ENCODE results near the gene SLAMF8.

SLAMF8 gene

GRCh38 chr1:159873530-159874143 lies 47.0 kb downstream of the SLAMF8 start:
- no peak for DNase-seq (ENCODE audit: low spot score)

- no peak for DNase-seq (ENCODE audit: low spot score)
Observed at GRCh38 chr1:159877695-159878444, 51.2 kb downstream of the SLAMF8 start.

GRCh38 chr1:159879136-159879535 lies 52.5 kb downstream of the SLAMF8 start:
- no peak for DNase-seq (ENCODE audit: low spot score)

DNA sequence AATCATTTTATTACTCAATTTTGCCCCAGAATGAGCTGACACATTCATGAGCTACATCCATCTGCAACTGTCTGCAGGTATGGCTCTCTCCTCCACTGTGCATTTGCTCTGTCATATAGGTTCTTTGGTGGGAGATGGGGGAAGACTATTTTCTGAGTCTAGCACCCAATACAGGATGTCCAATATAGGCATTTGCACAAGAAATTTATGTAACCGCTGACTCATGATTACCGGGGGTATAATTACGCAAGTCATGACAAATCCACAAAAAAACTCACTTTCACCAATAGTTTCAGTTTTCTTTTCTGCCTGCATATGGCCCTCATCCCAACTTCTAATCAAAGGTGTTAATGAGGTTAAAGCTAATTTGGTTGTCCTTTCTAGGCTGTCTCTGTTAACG lies 53.3 kb downstream of the SLAMF8 start:
- no peak for DNase-seq (ENCODE audit: low spot score)

- DNase-seq (ENCODE audit: low spot score): no peak
Observed at GRCh38 chr1:159880430-159880829, 53.8 kb downstream of the SLAMF8 start.

DNA sequence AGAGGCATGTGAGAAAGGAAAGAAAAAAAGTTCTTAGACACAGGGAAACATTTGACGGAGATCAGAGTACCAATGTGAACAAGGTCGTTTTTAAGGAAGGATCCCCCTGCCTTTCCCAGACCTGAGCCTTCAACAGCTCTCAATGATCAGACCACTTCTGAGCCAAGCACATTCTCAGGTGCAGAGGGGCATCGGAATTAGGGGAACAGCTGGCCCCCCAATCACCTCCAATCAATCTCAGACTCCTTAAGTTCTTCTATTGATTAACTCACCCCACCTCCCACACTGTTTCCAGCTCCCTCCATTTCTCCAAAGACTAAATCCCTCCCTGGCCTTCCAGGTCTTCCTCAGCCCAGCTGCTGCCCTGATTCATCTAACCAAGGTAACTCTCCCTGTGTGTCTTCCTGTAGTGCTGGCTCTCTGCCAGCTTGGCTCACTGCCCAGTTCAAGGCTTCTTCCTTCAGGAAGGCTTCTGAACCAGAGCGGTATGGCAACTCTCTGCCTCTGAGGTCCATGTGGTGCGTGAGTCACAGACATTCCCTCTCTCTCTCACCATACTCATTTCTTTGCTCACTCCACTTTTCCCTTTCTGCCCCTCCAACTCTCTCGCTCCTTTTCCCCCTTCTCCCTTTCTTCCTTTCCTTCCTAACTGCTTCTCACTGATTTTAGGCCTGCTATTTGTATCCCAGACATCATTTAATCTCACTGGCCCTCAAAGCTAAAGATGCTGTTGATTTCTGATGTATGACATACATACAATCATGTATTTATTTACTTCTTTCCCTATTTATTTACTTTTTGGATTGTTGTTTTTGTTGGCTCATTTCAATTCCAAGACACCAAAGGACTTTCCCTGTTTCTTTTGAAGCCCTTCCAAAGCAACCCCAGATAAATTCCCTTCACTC lies 55.2 kb downstream of the SLAMF8 start:
- no peak for DNase-seq (ENCODE audit: low spot score)

DNA sequence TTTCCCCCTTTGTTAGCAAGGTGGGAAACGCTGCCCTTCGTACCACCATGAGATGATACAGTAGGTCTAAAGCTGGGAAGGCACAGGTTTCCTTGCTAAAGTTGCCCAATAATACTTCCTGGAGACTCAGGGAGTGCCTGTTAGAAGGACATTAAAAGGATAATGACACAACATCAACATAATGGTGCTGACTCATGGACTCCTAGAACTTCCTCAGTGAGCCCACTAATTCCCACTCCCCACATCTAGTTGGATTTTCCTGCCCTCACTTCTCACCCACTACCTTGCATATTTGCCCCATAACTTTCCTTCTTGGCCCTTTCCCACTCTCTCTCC lies 55.8 kb downstream of the SLAMF8 start:
- no peak for DNase-seq (ENCODE audit: low spot score)

DNA sequence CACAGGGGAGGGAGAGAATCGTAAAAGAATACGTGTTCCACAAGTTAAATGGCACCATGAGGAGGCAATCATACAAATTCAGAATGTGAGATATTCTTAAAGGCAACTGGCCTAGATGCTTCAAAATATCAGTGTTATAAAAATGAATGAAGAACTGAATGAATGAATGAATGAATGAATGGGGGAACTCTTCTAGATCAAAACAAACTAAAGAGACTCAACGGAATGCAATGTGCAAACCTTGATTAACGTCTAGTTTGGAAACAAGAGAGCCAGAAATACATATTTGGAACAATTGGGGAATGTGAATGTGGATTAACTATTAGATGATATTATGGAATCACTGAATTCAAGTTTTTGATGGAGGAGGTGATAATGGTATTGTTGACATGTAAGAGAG lies 56.5 kb downstream of the SLAMF8 start:
- DNase-seq (ENCODE audit: low spot score): no peak

GRCh38 chr1:159884296-159884695 lies 57.6 kb downstream of the SLAMF8 start:
- DNase-seq (ENCODE audit: low spot score): no peak
